NCI-H2107 treated with DMSO at 0.1 percent for 48 hours (cell line): ENCODE results near the gene KAZN.

Experiments
- DNase-seq: peaks from one replicate; lab custom pipeline; 2025; ENCODE audit not compliant: unreplicated experiment; lab: John Stamatoyannopoulos, UW

KAZN gene

DNA sequence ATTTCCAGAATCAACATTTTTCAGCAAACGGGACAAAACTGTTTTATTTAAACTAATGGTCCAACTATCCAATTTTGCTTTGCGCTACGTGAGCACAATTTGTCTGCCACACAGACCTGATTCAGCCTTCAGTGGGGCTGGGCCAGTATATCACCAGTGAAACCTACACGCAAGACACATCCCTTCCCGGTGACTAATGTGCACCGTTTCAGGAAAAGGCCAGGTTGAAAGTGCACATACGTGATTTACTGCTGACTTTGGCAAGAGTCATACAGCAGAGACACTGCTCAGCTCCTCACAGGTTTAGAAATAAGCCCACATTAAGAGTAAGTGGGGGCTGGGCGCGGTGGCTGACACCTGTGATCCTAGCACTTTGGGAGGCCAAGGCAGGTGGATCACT, 550.0 kb downstream of the KAZN start:
- DNase-seq = no peak

DNA sequence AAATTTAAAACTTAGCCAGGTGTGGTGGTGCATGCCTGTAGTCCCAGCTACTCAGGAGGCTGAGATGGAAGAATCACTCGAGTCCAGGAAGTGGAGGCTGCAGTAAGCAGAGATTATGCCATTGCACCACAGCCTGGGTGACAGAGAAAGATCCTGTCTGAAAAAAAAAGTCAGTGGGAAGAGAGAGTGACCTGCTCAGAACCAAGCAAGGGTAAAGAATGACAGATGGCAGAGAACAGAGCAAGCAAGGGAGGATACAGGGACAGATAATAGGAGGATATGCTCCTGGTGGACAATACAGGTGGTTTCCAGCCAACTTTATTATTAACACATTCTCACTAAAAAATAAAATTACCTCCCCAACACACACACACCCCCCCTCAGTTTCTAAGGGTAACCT, 550.5 kb downstream of the KAZN start:
- no peak for DNase-seq

DNA sequence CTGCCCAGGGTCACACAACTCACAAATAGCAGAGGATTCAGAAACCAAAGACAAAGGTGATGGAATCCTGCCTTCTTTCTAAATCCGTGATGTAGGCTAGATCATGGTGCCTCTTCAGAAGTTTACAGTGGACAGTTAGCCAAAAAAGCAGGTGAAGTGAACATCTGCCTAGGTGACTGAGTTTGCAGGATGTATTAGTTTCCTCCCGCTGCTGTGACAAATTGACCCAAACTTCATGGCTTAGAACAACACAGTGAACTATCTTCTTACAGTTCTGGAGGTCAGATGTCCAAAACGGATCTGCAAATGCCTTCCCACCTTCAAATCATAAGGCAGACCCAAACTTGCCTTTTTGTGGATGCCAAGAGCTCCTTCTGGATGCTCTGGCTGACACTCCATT, 551.9 kb downstream of the KAZN start:
- no peak for DNase-seq

DNA sequence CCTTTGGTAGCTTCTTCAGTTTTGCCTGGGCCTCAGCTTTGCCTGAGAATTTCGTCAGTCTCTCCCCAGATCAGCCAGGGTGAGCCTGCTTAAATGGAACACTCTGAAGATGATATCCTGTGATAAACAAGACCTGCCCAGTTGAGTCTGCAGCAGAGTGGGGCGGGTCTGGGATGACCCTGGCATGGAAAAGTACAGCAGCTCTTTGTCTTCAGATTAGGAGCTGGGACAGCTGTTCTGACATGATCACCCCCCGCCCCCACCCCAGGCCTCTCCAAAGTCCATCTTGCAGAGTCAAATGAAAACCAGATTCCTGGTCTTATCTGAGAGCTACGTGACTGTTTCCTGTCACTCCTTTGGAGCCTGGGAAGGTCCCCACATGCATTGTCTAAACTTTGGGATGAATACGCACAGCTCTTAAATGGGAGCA, 552.9 kb downstream of the KAZN start:
- DNase-seq = no peak

DNA sequence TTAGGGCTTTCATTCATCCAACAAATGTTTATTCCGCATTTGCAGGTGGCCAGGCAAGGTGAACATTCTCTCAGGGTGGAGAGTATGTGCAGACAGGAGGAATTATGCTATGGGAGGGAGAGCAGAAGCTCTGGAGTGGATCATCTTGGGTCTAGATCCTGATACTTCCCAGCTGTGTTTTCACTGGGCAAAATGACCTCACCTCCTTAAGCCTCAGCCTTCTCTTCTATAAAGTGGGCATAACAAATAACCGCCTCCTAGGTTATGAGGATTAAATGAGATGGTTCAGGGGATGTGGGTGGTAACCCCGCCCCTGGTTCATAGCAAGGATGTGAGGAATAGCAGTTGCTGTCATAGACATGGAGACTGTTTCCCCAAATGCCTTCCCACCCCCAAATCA, 553.4 kb downstream of the KAZN start:
- no peak for DNase-seq

DNA sequence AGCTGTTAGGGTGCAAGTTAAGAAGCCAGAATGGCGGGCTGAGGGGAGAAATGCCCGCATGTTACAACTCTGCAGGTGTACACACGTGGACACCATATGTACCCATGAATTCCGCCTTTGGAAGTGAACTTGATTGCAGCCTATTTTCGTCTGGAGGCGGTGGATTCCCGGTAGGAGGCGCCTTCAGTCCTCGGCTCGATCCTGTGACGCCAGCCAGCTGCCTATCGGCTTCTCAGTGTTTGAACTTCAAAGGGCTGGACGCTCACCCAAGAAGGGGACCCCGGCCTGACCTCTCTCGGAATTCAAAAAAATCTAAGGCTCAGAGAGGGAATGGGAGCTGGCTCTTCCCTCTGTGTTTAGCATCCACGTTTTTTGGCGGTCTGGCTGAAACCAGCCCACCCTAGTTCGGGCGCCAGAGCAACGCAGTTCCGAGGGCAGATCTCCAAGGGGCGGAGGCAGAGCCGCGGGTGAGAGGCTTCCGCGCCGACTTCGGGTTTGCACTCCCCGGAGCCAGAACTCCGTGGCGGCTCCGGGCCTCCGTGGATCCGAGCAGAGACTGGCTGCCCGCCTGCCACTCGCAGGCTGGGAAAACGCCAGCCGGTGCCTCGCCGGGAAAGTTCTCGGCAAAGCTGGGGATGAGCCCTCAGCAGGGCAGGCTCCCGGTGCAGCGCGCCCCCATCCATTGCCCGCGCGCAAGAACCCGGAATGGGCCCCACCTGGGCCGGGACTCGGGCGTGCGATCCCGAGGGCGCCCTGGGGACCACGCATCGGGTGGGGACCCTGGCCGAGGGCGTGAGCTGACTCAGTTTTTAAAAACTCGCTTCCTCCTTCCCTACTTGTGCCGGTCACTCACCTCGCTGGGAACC, 554.1 kb downstream of the KAZN start:
- peak; percentile 71 for DNase-seq

DNA sequence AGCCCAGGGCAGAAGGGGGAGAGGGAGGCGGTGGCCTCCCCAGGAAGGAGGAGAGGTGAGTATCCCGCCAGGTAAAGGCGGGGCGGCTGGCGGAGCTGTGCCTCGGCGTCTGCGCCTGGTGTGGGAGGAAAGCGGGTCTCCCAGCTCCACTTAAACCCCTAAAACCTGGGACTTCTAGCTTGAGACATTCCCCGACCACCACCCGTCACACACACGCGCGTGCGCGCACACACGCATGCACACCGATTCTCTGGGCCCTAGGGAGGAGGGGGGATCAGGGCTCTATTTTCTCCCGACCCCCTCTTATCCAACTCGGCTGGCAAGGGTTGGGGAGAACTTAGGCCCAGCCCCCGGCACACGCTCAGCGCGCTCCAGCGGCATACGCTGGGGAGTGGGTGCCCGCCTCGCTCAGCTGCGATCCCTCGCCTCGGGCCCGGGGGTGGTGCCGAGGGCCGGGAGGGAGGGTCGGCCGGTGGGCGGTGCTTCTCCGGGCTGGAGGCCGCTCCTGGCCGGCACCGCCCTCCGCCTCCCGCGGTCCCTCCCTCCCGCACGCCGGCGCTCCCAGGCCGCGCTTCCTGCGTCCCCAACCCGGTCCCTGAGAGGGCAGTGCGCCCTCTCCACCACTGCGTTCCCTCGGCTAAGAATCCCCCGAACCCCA, 554.8 kb downstream of the KAZN start, which contains the start of gene TMEM51:
Gene TMEM51, plus strand, starts transcription at position 564 of the 658 bp plus-strand sequence. CDS start 61,341 bp downstream, outside the sequence.
- no peak for DNase-seq

DNA sequence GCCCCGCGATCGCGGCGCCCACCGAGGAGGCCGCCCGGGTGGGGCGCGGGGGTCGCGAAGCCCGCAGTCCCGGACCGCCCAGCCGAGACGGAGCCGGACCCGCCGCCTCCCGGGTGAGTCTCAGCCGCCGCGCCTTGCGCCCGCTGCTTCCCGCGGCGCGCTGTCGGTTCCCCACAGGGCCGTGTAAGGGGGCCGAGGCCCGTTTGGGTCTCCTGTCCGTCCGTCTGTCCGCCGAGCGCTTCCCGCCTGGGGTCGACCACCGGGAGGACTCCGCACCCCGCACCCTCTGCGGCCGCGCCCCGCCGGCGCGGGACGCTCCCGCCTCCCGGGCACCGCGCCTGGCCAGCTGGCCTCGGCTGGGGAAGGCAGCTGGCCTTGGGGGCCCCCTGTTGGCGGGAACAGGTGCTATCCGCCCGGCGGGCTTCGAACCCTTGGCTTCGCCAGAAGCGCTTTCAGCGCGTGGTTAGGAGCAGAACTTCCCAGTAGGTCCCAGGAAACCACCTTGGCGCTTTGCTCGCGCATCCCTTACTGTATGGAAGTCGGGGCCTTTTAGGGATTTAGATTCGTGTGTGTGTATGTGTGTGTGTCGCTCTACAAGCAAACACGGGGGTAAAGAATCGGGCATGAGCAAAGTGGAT, 555.5 kb downstream of the KAZN start:
- no peak for DNase-seq

DNA sequence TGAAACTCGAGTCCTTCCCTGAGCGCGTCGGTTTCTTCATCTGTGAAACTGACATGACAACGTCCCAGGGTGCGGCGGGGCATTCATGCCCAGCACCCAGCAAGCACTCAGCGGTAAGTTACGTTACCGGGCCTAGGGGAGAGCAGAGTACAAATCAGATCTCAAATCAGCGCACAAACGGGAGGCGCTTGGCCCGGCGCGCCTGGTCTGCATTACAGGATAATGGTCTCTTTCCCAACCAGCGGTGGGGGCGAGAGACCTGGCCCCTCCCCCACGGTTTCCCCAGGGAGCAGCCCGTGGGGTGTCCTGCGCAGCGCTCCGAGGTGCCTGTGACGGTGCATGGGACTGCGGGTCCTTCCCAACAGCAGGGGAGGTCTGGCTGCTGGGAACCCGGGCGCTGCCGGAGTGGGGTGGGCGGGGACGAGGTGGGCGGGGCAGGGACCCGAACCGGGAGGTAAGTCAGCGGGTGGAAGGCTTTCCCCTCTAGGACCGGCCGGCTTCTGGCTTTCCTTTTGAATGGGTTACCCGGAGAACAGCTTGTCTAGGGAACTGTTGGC, 556.1 kb downstream of the KAZN start:
- DNase-seq = peak; percentile 4

DNA sequence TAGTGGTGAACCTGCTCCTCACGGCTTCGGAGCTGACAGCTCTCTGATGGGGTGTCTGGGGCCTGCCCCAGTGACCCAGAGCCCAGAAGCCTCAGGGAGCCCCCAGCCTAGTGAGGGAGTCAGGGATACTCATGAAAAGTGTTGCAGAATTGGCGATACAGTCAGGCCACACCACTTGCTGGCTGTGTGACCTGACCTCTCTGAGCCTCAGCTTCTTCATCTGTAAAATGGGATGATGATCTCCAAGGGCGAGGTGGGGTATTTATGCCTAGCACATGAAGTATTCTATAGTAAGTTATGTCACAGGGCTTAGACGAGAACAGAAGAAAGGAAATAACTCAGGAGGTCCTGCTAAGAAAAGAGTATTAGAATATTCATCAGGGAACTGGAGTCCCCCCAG, 556.7 kb downstream of the KAZN start:
- DNase-seq = no peak

DNA sequence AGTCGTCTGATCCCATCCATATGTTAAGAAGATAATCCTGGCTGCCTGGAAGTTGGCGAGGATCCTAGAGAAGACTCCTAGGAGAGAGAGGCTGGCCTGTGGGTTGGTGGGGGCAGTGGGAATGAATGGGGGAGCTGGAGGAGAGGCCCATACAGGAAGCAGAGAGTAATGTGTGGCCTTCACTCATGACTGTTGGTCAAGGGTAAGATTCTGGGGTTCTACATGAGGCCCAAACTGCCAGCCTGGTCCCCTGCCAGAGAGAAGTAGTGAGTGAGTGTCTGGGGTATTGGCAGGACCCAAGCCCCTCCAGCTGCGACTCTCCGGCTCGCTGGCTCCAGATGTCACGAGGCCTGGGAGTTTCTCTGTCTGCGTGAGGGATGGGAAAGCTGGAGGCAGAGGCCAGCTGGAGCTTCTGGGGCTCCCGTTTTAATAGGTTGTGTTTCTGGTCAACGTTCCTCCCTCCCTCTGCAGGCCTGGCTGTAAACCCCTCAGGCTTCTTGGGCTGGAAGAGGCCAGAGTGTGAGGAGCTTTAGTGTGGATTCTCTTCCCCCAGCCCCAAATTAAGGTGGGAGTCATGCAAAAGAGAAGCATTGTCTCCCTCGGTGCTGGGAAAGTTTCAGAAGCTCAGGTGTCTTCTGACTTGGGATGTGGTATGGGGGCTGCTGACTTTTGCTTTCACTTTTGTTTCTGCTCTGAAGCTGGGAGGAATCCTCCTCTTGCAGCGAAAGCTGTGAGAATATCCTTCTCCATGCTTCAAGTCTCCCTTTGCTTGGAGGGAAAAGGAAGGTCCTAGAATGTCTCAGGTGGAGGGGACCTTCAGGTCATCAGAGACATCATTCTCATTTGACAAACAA, 557.6 kb downstream of the KAZN start:
- no peak for DNase-seq

DNA sequence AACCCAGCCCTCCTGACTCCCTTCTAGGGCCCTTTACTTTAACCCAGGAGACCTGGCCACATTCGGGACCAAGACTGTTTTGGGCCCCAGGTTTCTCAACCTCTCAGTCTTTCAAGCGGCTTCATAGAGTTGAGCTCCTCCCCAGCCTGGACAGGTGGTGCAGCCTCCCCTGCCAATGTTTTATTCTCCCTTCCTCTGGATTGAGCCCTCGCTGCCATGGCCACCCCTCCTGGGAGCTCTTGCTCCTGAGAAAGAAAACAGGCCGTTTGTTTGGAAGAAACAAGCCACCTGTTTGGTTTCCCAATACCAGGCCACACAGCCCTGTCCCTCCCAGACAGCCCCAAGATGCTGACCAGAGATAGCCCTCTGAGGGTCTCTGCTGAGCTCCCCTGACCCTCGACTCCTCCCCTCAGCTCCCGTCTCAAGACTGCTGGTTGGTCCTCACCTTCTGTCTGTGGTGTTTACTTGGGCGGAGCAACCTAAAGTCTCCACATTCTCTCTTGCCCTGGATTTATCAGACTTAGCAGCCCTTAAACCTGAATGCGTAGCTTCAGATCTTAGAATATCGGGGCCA, 558.4 kb downstream of the KAZN start:
- DNase-seq = no peak

DNA sequence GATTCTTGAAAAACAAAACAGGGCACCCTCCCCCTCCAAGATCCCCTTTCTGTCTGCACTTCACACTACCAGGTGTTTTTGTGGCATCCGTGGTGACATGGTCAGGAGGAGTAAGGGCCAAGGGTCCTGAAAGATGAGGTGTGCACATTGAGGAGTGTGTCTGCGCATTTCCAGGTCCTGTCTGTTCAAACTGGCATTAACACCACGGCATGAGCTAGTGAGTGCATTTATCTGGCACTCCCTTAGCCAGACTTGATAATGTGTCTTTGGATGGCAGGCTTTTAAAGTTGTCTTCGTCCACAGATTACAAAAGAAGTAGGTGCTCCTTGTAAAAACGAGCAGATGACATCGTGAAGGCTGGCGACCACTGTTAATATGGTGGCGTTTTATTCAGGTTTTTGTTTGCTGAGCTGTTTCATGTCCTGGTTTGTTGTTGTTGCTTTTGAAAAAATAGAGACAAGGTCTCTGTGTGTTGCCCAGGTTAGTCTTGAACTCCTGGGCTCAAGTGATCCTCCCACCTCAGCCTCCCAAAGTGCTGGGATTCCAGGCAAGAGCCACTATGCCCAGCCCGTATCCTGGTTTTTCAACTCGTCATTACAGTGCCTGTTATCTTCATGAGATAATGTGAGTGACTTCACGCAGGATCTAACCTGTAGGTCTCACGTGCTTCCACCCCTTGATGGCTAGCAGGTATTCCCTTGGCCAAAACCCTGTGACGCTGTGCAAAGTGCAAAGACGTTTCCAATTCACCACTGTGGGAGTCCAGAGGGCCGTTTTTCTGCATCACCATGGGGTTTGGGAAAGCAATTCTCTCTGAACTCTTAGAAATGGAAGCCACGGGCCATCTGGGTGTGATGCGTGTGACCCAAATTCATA, 559.3 kb downstream of the KAZN start:
- no peak for DNase-seq

DNA sequence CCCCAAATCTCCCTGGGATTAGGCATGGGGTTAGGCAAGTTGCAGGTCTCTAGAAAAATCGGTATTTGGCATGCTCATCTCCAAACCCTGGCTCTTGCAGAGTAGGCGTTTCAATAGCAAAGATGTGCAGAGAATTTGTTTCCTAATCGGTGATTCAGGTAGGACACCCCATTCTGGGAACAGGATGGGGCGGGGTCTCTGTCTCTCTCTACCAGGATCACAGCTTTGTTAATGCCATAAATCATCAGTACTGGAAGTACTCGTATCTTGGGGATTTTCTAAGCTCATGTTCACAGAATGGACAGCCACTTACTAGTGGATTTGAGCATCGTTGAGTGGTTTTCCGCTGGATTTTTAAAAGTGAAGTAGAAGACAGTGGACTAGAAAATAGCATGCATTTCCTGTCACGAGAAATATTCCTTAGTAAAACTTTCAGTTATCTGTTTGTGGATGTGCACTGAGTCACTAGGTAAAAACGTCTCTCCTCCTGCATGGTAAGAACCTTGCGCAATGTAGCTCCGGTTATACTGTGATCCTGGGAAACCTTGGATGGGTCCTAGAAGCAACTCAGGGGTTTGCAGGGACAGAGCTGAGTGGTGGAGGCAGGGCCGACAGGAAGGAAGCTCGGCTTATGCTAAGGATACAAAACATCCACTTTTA, 560.2 kb downstream of the KAZN start:
- DNase-seq = no peak

DNA sequence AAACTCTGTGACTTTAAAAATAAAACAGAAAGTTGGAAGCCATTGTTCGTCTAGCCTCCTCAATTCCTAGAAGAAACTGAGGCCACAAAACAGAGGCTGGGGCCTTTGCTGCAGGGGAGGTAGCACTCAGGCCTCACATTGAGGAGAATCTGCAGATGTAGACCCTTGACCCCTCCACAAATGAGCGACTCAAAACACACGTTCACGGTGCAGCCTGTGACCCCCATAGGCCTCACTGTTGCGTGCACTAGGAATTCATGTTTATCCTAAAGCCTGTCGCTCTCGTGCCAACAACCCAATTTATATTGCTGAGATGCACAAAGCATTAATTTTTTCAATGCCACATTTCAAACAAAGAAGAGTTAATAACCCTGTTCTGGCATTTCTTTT, 560.7 kb downstream of the KAZN start:
- DNase-seq = no peak

DNA sequence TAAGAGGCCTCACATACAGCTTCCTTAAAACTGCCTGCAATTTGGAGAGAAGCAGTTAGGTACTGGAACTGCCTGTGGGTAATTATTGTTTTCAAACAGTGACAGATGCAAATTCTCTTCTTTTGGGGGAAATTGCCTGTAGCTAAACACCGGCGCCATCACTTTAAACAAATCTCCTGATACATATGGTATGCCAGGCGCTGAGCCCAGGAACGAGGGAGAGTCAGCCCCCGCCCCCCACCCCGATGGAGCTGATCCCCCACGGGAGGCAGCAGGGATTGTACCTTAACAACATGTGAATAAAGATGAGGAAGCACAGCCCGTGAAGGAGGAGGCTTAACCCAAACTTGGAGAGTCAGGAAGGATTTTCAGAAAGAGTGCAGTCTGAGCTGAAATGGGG, 562.1 kb downstream of the KAZN start:
- no peak for DNase-seq

DNA sequence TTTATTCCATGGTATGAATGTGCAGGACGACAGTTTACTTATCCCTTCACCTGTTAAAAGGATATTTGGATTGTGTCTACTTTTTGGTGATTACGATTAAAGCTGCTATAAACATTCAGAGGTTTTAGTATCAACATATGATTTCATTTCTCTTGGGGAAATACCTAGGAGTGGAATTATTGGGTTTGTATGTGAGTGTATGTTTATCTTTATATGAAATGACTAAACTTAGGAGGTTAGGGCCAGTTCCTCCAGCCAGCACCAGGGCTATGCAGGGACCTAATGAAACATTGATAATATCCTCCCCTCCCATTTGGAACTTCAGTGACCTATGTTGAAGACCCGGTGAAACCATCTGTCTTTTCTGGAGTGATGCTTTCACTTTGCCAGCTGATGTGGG, 568.9 kb downstream of the KAZN start:
- DNase-seq = no peak
